ENCODE data around the gene PEAK3.

Gene PEAK3

DNA sequence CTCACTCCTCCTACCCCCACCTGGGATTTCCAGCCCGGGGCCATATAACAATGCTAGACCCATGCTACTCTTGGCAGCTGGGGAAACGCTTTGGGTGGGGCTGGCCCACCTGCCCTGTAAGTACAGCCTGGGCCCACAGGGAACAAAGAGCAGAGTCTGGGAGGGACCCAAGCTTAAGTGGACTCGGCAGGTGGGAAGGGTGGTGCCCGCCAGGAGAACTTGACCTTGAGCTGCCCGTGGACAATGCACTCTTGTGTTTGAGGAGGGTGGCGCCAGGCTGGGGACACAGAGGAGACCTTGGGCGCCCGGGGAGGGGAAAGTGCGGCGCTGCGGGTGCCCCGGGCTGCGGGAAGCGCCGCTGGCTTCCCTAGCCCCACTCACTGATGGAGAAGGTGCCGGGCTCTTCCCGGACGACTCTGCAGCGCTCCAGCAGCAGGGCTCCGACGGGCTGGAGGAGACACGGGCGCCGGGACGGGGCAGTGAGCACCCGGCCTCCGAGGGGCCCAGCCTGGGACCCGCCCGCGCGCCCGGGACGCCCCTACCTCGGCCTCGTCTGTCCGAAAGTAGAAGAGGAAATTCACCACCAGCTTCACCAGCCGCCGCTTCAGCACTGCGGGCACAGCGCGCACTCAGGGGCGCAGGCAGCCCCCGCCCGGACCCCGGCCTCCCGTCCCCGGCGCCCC is 46.5 kb downstream of the PEAK3 start:
- no peak for DNase-seq

DNA sequence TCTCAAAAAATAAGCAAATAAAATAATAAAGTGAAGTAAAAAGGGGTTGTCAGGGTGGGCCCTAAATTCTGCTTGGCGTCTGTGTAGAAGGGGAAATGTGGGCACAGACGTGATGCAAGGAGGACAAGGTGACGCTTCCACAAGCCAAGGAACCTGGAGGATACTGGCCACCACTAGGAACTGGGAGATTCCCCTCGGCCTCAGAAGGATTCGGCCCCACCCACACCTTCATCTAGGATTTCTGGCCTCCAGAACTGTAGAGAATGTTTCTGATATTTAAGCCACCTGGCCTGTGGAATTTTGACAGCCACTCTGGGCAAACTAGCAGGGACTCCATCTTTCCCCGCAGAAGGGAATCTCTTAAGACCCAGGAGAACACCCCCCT is 47.0 kb downstream of the PEAK3 start:
- no peak for DNase-seq

- DNase-seq: no peak
Measured at GRCh38 chr19:2233601-2234280, 48.2 kb downstream of the PEAK3 start.

DNA sequence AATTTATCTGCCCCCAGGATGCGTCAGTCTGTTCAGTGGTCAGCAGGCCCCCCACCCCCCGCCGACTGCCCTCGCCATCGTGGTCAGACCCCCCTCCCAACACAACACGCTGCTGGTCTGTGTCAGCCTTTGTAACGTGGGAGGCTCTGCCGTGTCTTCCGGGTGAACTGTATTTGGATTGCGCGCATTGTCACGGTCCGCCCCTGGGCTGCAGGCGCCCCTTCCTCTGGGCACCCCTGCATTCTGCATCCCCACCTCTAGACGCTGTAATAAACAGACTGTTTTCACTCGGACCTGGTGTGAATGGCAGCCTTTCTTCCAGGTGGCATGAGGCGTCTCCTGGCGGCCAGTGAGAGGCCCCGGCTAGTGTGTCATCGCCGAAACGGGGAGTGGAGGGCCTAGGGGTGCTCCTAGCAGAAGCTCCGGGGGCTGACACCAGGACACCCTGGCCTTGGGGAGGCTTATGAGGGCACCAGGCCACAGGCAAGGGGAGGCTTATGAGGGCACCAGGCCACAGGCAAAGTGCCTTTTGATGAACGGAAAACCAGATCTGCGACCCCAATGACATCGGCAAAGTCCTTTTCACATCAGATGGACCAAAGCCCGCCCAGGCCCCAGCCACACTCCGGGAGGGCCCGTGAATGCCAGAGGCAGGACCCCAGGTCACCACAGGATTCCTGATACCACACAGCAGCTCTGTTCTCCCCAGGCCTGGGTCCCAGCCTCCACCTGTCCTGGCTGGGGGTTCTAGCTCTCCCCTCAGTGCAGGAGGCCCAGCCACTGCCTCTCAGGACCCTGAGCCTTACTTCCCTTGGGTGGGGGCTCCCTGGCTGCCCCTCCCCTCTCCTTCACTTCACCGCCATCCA is 49.5 kb downstream of the PEAK3 start:
- DNase-seq: no peak

- no peak for DNase-seq
Measured at GRCh38 chr19:2231621-2232221, 50.3 kb downstream of the PEAK3 start.

- no peak for DNase-seq
Measured at GRCh38 chr19:2230807-2231533, 51.0 kb downstream of the PEAK3 start.

GRCh38 chr19:2230033-2230531 is 51.9 kb downstream of the PEAK3 start:
- no peak for DNase-seq

- no peak for DNase-seq
Measured at GRCh38 chr19:2229103-2230032, 52.6 kb downstream of the PEAK3 start.

- DNase-seq: no peak
Measured at GRCh38 chr19:2228157-2229030, 53.6 kb downstream of the PEAK3 start.

DNA sequence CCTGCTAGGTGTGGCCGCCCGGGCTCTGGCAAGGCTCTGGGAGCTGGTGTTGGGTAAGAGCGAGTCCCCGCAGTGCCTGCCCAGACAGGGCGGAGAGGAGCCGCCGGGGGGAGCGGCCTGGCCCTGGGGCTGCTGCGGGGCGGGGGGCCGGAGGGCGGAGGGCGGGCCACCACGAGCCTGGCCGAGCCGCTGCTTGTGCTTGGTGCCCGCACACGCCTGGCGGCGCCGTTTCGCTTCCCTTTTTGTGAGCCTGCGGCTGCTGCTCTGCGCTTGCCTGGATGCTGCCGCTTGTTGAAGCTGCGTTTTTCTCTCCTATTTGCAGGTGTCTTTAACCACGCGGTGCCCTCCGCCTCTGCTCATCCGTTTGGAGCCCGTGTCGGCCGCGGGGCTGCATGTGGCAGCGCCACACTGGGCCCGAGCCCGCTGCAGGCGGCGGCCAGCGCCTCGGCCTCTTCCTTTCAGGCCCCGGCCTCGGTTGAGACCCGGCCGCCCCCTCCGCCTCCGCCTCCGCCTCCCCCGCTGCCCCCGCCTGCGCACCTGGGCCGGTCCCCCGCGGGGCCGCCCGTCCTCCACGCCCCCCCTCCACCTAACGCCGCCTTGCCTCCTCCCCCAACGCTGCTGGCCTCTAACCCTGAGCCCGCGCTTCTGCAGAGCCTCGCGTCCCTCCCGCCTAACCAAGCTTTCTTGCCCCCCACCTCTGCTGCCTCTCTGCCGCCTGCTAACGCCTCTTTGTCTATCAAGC is 54.4 kb downstream of the PEAK3 start:
- DNase-seq: no peak

DNA sequence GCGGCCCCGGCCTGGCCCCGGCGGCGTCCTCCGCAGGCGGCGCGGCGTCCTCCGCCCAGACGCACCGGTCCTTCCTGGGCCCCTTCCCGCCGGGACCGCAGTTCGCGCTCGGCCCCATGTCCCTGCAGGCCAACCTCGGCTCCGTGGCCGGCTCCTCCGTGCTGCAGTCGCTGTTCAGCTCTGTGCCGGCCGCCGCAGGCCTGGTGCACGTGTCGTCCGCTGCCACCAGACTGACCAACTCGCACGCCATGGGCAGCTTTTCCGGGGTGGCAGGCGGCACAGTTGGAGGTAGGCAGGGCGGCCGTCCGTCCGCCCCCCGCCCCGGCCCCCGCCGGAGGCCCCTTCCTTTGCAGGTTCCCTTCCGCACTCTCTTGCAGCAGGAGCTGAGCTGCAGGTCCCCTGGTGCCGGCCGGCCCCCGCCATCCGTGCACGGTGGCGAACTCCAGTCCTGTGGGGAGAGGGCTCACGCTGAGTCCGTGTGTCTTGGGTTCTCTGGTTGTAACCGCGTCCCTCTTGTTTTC is 55.1 kb downstream of the PEAK3 start:
- DNase-seq: no peak

DNA sequence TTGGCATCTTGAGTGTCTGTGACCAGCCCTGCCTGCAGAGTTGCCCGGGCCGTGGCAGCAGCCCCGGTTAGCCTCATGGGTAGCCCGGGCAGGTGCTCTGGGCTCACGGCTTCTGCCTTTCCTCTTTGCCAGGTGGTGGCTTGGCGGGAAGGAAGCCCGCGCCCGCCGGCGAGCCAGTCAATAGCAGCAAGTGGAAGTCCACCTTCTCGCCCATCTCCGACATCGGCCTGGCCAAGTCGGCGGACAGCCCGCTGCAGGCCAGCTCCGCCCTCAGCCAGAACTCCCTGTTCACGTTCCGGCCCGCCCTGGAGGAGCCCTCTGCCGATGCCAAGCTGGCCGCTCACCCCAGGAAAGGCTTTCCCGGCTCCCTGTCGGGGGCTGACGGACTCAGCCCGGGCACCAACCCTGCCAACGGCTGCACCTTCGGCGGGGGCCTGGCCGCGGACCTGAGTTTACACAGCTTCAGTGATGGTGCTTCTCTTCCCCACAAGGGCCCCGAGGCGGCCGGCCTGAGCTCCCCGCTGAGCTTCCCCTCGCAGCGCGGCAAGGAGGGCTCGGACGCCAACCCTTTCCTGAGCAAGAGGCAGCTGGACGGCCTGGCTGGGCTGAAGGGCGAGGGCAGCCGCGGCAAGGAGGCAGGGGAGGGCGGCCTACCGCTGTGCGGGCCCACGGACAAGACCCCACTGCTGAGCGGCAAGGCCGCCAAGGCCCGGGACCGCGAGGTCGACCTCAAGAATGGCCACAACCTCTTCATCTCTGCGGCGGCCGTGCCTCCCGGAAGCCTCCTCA is 55.7 kb downstream of the PEAK3 start:
- DNase-seq: no peak

GRCh38 chr19:2225415-2226050 is 56.4 kb downstream of the PEAK3 start:
- no peak for DNase-seq

DNA sequence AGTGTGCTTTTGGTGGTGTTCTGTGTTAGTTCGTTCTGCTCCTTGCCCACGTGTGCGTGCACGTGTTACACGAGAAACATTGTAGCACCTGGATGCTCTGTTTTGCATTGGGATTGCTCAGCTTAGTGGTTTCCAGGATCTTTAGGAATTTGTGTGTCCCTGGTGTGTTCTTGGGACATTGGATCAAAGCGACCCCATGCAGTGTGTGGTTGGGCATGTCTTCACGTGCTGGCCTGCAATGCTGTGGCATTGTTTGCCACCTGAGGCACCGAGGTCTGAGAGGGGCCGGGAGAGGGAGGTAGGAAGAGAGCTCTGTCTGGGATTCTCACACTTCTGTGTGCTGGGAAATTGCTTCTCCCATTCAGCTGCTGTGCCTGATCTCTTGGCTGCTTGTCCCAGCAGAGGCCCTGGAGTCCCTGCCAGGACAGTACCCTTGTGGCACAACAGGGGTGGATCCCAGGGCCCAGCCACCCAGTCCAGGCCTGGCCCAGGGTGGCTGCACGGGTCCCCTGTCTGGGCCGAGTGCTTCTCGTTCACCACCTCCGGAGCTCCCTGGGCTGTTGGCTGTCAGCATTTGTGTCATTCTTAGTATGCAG is 57.1 kb downstream of the PEAK3 start:
- DNase-seq: no peak
